ENCODE measurements around the gene QPRT. TPM values are rescaled to one million over a fixed set of nuclear protein-coding genes. Genes with fewer than 3 reads are reported as not detected.

Gene QPRT
- total and polyA plus RNA-seq, 2 of the 13 experiments (the other 11 are each of a cell fraction or from before 2014, with no cell fraction given) = 130 to 218 TPM

DNA sequence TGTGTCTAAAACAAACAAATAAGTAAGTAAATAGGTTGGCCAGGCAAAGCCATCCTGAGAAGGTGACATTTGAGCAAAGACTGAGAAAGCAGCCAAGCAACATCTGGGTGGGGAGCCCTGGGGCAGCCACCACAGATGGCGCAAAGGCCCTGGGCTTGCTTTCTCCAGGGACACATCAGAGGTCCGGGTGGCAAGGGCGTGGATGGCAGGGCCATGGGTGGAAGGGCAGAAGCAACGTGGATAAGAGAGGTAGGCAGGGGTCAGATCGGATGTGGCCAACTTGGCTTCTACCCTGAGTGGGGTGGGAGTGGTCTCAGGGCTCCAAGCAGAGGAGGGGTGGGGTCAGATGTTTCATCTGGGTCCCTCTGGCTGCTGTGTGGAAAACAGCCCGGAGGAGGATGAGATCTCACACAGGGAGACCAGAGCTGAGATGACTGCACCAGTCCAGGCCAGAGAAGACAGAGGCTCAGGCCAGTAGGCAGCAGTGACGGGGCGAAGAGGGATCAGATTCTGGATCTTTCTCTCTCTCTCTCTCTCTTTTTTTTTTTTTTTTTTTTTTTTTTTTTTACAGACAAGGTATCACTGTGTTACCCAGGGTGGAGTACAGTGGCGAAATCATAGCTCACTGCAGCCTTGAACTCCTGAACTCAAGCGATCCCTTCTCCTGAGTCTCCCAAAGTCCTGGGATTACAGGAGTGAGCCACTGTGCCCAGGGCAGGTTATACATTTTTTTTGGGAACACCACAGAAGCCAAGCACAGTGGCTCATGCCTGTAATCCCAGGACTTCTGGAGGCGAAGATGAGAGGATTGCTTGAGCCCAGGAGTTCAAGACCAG, 22.1 kb upstream of the QPRT start (continued):
- 0 out of 2 replicates have a peak, but pooled peaks have one; percentile 44 for TF ChIP-seq HNRNPL (IDR thresholded peaks at IDR 0.05; ENCODE audit: low read depth, low read length)

DNA sequence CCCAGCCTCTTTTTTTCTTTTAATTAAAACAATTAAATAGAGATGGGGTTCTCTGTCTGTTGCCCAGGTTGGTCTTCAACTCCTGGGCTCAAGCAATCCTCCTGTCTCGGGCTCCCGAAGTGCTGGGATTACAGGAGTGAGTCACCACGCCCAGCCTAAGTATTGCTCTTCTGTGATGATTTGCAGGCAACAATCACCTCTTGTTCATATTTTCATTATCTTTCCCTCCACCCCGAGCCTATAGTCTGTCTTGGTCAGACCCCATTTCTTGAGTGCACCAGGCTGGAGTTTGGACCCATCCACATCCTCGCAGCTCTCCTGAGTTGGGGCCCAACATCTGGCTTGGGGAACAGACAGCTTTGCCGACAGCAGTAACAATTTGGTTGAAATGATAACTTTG, 20.3 kb upstream of the QPRT start:
- in situ Hi-C loops (cut with HindIII; ENCODE audit: extremely low pct_ligation_motif_present, low pct_unique_long_range_greater_than_20kb) = no loop called here
- ChIA-PET CTCF (ENCODE audit: low intra/inter-chr PET ratio, low total read pairs) (no interaction called here), POLR2A (no interaction called here)
- Histone ChIP-seq H4K20me1 (ENCODE audit: insufficient read depth, low read length) (no peaks in the 10 kb centered on the region), H3K27ac (ENCODE audit: extremely low read length, insufficient read depth, low read length) (no peak overlapping the region), H3K4me1 (ENCODE audit: insufficient read depth, low read length) (peaks cover 55% of the 10 kb centered on the region), H3K27me3 (ENCODE audit: control insufficient read depth in 1 of 2, insufficient read depth in 2 of 2, low read length in 2 of 2) (no peaks in the 10 kb centered on the region), H3K36me3 (replicated peaks in 1 of 2; ENCODE audit: control insufficient read depth in 1 of 2, insufficient read depth in 2 of 2, low read length in 2 of 2) (no peaks in the 10 kb centered on the region), H2AFZ (ENCODE audit: low read length) (no peak overlapping the region), H3K79me2 (ENCODE audit: insufficient read depth, low read length) (no peaks in the 10 kb centered on the region), H3K4me3 (replicated peaks in 1 of 3; ENCODE audit: insufficient read depth in 1 of 3, low read depth in 2 of 3, low read length in 3 of 3) (no peak overlapping the region), H3K9ac (ENCODE audit: insufficient read depth, low read depth, low read length) (no peak overlapping the region), H3K9me3 (ENCODE audit: low read length) (no peaks in the 10 kb centered on the region), H3K4me2 (ENCODE audit: low read depth, low read length) (no peak overlapping the region)
- intact Hi-C loops (cut with micrococcal nuclease; ENCODE audit: unreplicated experiment) = no loop called here
- WGBS (ENCODE audit: low lambda C conversion rate) = 3% methylated on average over 6 of the region's 6 CpGs
- TF ChIP-seq ZSCAN12 (CRISPR knock-in tag; IDR thresholded peaks at IDR 0.05) (no peak), FOSL2 (CRISPR knock-in tag; IDR thresholded peaks at IDR 0.05) (0 out of 2 replicates have a peak, but pooled peaks have one; percentile 12)
- ATAC-seq (no peak), FAIRE-seq (no peak), DNase-seq (ENCODE audit: low spot score) (peak; percentile 25)
- no TSS peak for BruUV-seq (replicated peaks)

DNA sequence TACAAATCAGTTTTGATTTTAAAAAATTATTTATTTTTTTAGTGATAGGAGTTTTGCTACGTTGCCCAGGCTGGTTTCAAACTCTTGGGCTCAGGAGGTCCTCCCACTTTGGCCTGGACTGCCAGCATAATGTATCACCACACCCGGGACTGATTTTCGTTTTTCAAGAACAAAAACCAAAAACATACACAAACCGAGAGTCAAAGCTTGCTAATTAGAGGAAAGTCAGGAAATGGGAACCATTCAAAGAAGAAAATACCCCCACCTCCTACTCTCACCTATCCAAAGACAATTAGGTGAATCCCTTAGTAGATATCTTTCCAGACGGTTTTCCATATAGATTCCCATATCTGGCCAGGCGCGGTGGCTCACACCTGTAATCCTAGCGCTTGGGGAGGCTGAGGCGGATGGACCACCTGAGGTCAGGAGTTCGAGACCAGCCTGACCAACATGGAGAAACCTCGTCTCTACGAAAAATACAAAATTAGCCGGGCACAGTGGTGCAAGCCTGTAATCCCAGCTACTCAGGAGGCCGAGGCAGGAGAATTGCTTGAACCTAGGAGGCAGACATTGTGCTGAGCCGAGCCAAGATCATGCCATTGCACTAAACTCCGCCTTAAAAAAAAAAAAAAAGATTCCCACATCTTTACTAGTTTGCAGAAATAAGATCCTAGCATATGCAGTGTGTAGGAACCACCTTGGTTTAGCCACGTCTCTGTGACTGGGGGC, 16.8 kb upstream of the QPRT start:
- POLR2A ChIA-PET = interaction anchor here (5.2 kb wide), 1 partner anchor 17 kb away, joined by 23 read pairs; the partner anchor contains the start of gene QPRT
- BruUV-seq (replicated peaks) = no TSS peak
- CTCF ChIA-PET (ENCODE audit: low intra/inter-chr PET ratio, low total read pairs) = no interaction called here
- TF ChIP-seq THYN1 (CRISPR knock-in tag; IDR thresholded peaks at IDR 0.05; ENCODE audit: borderline replicate concordance, low read depth) = no peak
- TF ChIP-seq THAP11 (CRISPR knock-in tag; IDR thresholded peaks at IDR 0.05) = no peak
- TF ChIP-seq SMAD3 (CRISPR knock-in tag; IDR thresholded peaks at IDR 0.05) = no peak
- TF ChIP-seq ATF7 (IDR thresholded peaks at IDR 0.05) = no peak
- no peak for TF ChIP-seq ATF7 (CRISPR knock-in tag; IDR thresholded peaks at IDR 0.05)
- no peak for TF ChIP-seq ZNF10 (CRISPR knock-in tag; IDR thresholded peaks at IDR 0.05; ENCODE audit: borderline replicate concordance, low read depth)
- TF ChIP-seq GABPB1 (CRISPR knock-in tag; IDR thresholded peaks at IDR 0.05) = no peak
- no peak for TF ChIP-seq ARHGAP35 (CRISPR knock-in tag; IDR thresholded peaks at IDR 0.05; ENCODE audit: borderline replicate concordance)
- TF ChIP-seq MXI1 (IDR thresholded peaks at IDR 0.05; ENCODE audit: borderline replicate concordance, low read depth, low read length) = no peak
- TF ChIP-seq XRCC5 (optimal IDR thresholded peaks at IDR 0.05; ENCODE audit: low read length) = no peak
- TF ChIP-seq ZNF770 (CRISPR knock-in tag; IDR thresholded peaks at IDR 0.05) = no peak

More for the DNA sequence above, 16.8 kb upstream of the QPRT start:
- ATAC-seq (no peak), DNase-seq (ENCODE audit: low spot score) (no peak), FAIRE-seq (no peak)
- no peak overlapping the region for H2AFZ ChIP-seq (ENCODE audit: low read length)
- H3K9ac ChIP-seq (ENCODE audit: insufficient read depth, low read depth, low read length) = no peak overlapping the region
- H3K27ac ChIP-seq (ENCODE audit: extremely low read length, insufficient read depth, low read length) = no peak overlapping the region
- H3K27me3 ChIP-seq (ENCODE audit: control insufficient read depth in 1 of 2, insufficient read depth in 2 of 2, low read length in 2 of 2) = no peaks in the 10 kb centered on the region
- 59% methylated on average over 17 of the region's 17 CpGs for WGBS (ENCODE audit: low lambda C conversion rate)
- H3K9me3 ChIP-seq (ENCODE audit: low read length) = no peaks in the 10 kb centered on the region
- no peaks in the 10 kb centered on the region for H3K36me3 ChIP-seq (replicated peaks in 1 of 2; ENCODE audit: control insufficient read depth in 1 of 2, insufficient read depth in 2 of 2, low read length in 2 of 2)
- intact Hi-C loops (cut with micrococcal nuclease; ENCODE audit: unreplicated experiment) (no loop called here), in situ Hi-C loops (cut with HindIII; ENCODE audit: extremely low pct_ligation_motif_present, low pct_unique_long_range_greater_than_20kb) (no loop called here)
- H3K4me2 ChIP-seq (ENCODE audit: low read depth, low read length) = peak overlapping the region; percentile 58; the same call in 1 of the 2 replicates
- peaks cover 65% of the 10 kb centered on the region for H3K4me1 ChIP-seq (ENCODE audit: insufficient read depth, low read length)
- H3K79me2 ChIP-seq (ENCODE audit: insufficient read depth, low read length) = no peaks in the 10 kb centered on the region
- H4K20me1 ChIP-seq (ENCODE audit: insufficient read depth, low read length) = no peaks in the 10 kb centered on the region
- peak overlapping the region in 1 of 3 experiments; percentile 17; a peak in 1 of 6 replicates for H3K4me3 ChIP-seq (replicated peaks in 1 of 3; ENCODE audit: insufficient read depth in 1 of 3, low read depth in 2 of 3, low read length in 3 of 3)
